Tibial nerve (tissue), 4 donors: ENCODE results near the gene NRXN3. TPM values are rescaled to one million over a fixed set of nuclear protein-coding genes. Genes with fewer than 3 reads are reported as not detected.
"Not testable (repeated sequence)": the region's sequence is repeated elsewhere in the genome, so short reads cannot be mapped to it uniquely, and the experiment has no call there.

Experiments used
- DNase-seq, 2 donors: peaks; one replicate each; pipeline ENCODE4 v3.0.0-alpha.2; 2019; ENCODE audit warnings: low spot score in 2 of 2
- H3K27ac ChIP-seq, 4 donors: fragments of 200-600 bp; sonication (generic) in 3 of 4; one replicate each; pipeline ENCODE4 v1.5.1; 2017 to 2019; ENCODE audit warnings: mild to moderate bottlenecking in 1 of 4
- H3K27me3 ChIP-seq, 2 donors: fragments of 200-600 bp; sonication (generic) in 1 of 2; one replicate each; pipeline versions ENCODE4 v1.5.1 to v1.6.0; 2017 to 2019
- H3K36me3 ChIP-seq, 3 donors: fragments of 200-600 bp; sonication (generic); one replicate each; pipeline ENCODE4 v1.5.1; 2018 to 2019
- H3K4me1 ChIP-seq, 4 donors: fragments of 200-600 bp; sonication (generic) in 3 of 4; one replicate each; pipeline ENCODE4 v1.5.1; 2017 to 2019
- H3K4me3 ChIP-seq, 4 donors: fragments of 200-600 bp; sonication (generic) in 3 of 4; one replicate each; pipeline ENCODE4 v1.5.1; 2017 to 2019; ENCODE audit warnings: mild to moderate bottlenecking in 1 of 4, moderate library complexity in 1 of 4
- H3K9me3 ChIP-seq, 4 donors: fragments of 200-600 bp; sonication (generic) in 3 of 4; one replicate each; pipeline ENCODE4 v1.5.1; 2017 to 2019
- CTCF ChIP-seq, 5 experiments: fragments of 200-600 bp in 3 of 5; fragments of 450-650 bp in 2 of 5; sonication (generic) in 3 of 5; IDR thresholded peaks; one replicate each; pipeline ENCODE4 v1.5.1; 2016 to 2019; ENCODE audit warnings: antibody characterized with exemption in 5 of 5, mild to moderate bottlenecking in 3 of 5, moderate library complexity in 2 of 5
- EP300 ChIP-seq, 2 donors: sonication (generic); formaldehyde crosslinking; IDR thresholded peaks; one replicate each; pipeline ENCODE4 v1.6.1; 2017; ENCODE audit warnings: antibody characterized with exemption in 2 of 2, mild to moderate bottlenecking in 1 of 2
- POLR2A ChIP-seq, 2 donors: fragments of 450-650 bp; IDR thresholded peaks; one replicate each; pipeline ENCODE4 v1.6.1; 2017; ENCODE audit warnings: antibody characterized with exemption in 2 of 2, mild to moderate bottlenecking in 2 of 2, moderate library complexity in 2 of 2
- WGBS, 2 donors: methylation state at CpG; one replicate each; pipeline ENCODE4 v1.1.5; 2018; 5-methylcytosine and 5-hydroxymethylcytosine counted together
- total RNA-seq, 4 donors: library from RNA; depleted of rRNA; stranded (reverse); fragments of >200 nt; gene quantifications; one replicate each; pipeline ENCODE4 v1.1.0, GENCODE V29; 2016

NRXN3 gene
- total RNA-seq, 4 donors from 2014 or later: 16.7 to 52.2 (median 19.7) TPM

GRCh38 chr14:79103764-79104163 lies 933.6 kb downstream of the NRXN3 start:
- Histone ChIP-seq H3K27me3 (no peaks in the 10 kb centered on the region), H3K4me3 (no peak overlapping the region), H3K4me1 (no peaks in the 10 kb centered on the region), H3K27ac (no peak overlapping the region), H3K36me3 (no peaks in the 10 kb centered on the region), H3K9me3 (no peaks in the 10 kb centered on the region)
- 61 to 63% methylated on average over 2 of the region's 2 CpGs for WGBS, 2 donors
- TF ChIP-seq EP300 (IDR thresholded peaks at IDR 0.05): no peak
- TF ChIP-seq POLR2A (IDR thresholded peaks at IDR 0.05): no peak
- TF ChIP-seq CTCF (IDR thresholded peaks at IDR 0.05): no peak
- no peak for DNase-seq

- not testable (repeated sequence) for H3K36me3 ChIP-seq, H3K9me3 ChIP-seq, DNase-seq, H3K27ac ChIP-seq, H3K4me3 ChIP-seq, H3K27me3 ChIP-seq, H3K4me1 ChIP-seq
- 45 to 49% methylated on average over 4 of the region's 4 CpGs for WGBS, 2 donors
These were observed 940.4 kb downstream of the NRXN3 start for GRCh38 chr14:79110564-79110963.

GRCh38 chr14:79111987-79112501 lies 941.9 kb downstream of the NRXN3 start:
- no peak overlapping the region for H3K4me3 ChIP-seq
- DNase-seq: no peak
- H3K9me3 ChIP-seq: no peaks in the 10 kb centered on the region
- 9 to 16% methylated on average over 2 of the region's 2 CpGs for WGBS, 2 donors
- H3K4me1 ChIP-seq: no peaks in the 10 kb centered on the region
- H3K27ac ChIP-seq: no peak overlapping the region
- no peaks in the 10 kb centered on the region for H3K36me3 ChIP-seq
- no peaks in the 10 kb centered on the region for H3K27me3 ChIP-seq
- TF ChIP-seq CTCF (IDR thresholded peaks at IDR 0.05): no peak
- TF ChIP-seq EP300 (IDR thresholded peaks at IDR 0.05): no peak
- no peak for TF ChIP-seq POLR2A (IDR thresholded peaks at IDR 0.05)

GRCh38 chr14:79117561-79117960 lies 947.4 kb downstream of the NRXN3 start:
- H3K4me1 ChIP-seq: no peaks in the 10 kb centered on the region
- no peaks in the 10 kb centered on the region for H3K9me3 ChIP-seq
- no peak overlapping the region for H3K4me3 ChIP-seq
- no peak overlapping the region for H3K27ac ChIP-seq
- WGBS, 2 donors: 85 to 86% methylated on average over 1 of the region's 1 CpG
- DNase-seq: no peak
- H3K27me3 ChIP-seq: no peaks in the 10 kb centered on the region
- no peak for TF ChIP-seq POLR2A (IDR thresholded peaks at IDR 0.05)
- TF ChIP-seq CTCF (IDR thresholded peaks at IDR 0.05): no peak
- no peak for TF ChIP-seq EP300 (IDR thresholded peaks at IDR 0.05)
- H3K36me3 ChIP-seq: no peaks in the 10 kb centered on the region

- Histone ChIP-seq H3K36me3 (no peaks in the 10 kb centered on the region), H3K9me3 (no peaks in the 10 kb centered on the region), H3K4me3 (no peak overlapping the region), H3K27ac (no peak overlapping the region), H3K27me3 (no peaks in the 10 kb centered on the region), H3K4me1 (no peaks in the 10 kb centered on the region)
- 77 to 88% methylated on average over 2 of the region's 2 CpGs for WGBS, 2 donors
- no peak for DNase-seq
- TF ChIP-seq CTCF (IDR thresholded peaks at IDR 0.05) (no peak), EP300 (IDR thresholded peaks at IDR 0.05) (no peak), POLR2A (IDR thresholded peaks at IDR 0.05) (no peak)
These were observed 948.1 kb downstream of the NRXN3 start for GRCh38 chr14:79118291-79118690.

- TF ChIP-seq EP300 (IDR thresholded peaks at IDR 0.05): no peak
- Histone ChIP-seq H3K4me3 (no peak overlapping the region), H3K27me3 (no peaks in the 10 kb centered on the region), H3K36me3 (no peaks in the 10 kb centered on the region), H3K9me3 (peaks cover 0 to 9% (median 0%) of the 10 kb centered on the region in 4 donors), H3K4me1 (no peaks in the 10 kb centered on the region), H3K27ac (no peak overlapping the region)
- WGBS, 2 donors: 20 to 30% methylated on average over 3 of the region's 3 CpGs
- DNase-seq: no peak
These were observed 964.2 kb downstream of the NRXN3 start for GRCh38 chr14:79134361-79134760.
